Neural cell (in vitro differentiated cells): ENCODE results near the gene PUSL1. TPM values are rescaled to one million over a fixed set of nuclear protein-coding genes. Genes with fewer than 3 reads are reported as not detected.

Experiments used
- H2AFZ ChIP-seq: fragments of 200-600, 300-800 bp; sonication (generic), shearing (Covaris generic); 2 replicates; pipeline ENCODE4 v1.6.0; 2014; ENCODE audit warnings: low read depth, mild to moderate bottlenecking, antibody characterized with exemption, low read length, moderate library complexity
- H3F3A ChIP-seq: fragments of 200-600 bp; shearing (Covaris generic); 2 replicates; pipeline ENCODE4 v1.6.1; 2016; ENCODE audit warnings: mild to moderate bottlenecking, moderate library complexity, mixed read lengths, antibody characterized with exemption, low read length; ENCODE audit not compliant: insufficient read depth, poor library complexity, severe bottlenecking
- H3K27ac ChIP-seq: fragments of 200-600, 300-800 bp; sonication (generic), shearing (Covaris generic); 2 replicates; pipeline ENCODE4 v1.5.1; 2014; ENCODE audit warnings: mild to moderate bottlenecking, low read length, moderate library complexity
- H3K27me3 ChIP-seq: fragments of 300-800, 200-600 bp; sonication (generic), shearing (Covaris generic); 2 replicates; pipeline ENCODE4 v1.6.0; 2014; ENCODE audit warnings: mild to moderate bottlenecking, low read depth, low read length, moderate library complexity; ENCODE audit not compliant: insufficient read depth
- H3K36me3 ChIP-seq: fragments of 300-800, 200-600 bp; sonication (generic), shearing (Covaris generic); 2 replicates; pipeline ENCODE4 v1.5.1; 2014; ENCODE audit warnings: mild to moderate bottlenecking, antibody characterized with exemption, low read length, moderate library complexity; ENCODE audit not compliant: insufficient read depth
- H3K4me2 ChIP-seq: fragments of 300-800, 200-600 bp; sonication (generic), shearing (Covaris generic); 2 replicates; pipeline ENCODE4 v1.6.0; 2014; ENCODE audit warnings: mild to moderate bottlenecking, low read length
- H3K4me3 ChIP-seq: fragments of 300-800, 200-600 bp; sonication (generic), shearing (Covaris generic); 2 replicates; pipeline ENCODE4 v1.5.1; 2014; ENCODE audit warnings: mild to moderate bottlenecking, low read length, moderate library complexity
- H3K79me2 ChIP-seq: fragments of 200-600 bp; shearing (Covaris generic); replicated peaks from 2 replicates; pipeline ENCODE4 v1.6.0; 2014; ENCODE audit warnings: mild to moderate bottlenecking, low read length, moderate library complexity; ENCODE audit not compliant: insufficient read depth
- H3K9ac ChIP-seq: fragments of 300-800, 200-600 bp; sonication (generic), shearing (Covaris generic); 2 replicates; pipeline ENCODE4 v1.6.1; 2016; ENCODE audit warnings: mild to moderate bottlenecking, low read length, mixed read lengths
- H3K9me2 ChIP-seq: fragments of 200-600 bp; shearing (Covaris generic); 2 replicates; pipeline ENCODE4 v1.6.1; 2016; ENCODE audit warnings: mild to moderate bottlenecking, low read length, mixed read lengths; ENCODE audit not compliant: insufficient read depth
- H3K9me3 ChIP-seq: fragments of 200-600, 300-800 bp; sonication (generic), shearing (Covaris generic); 2 replicates; pipeline ENCODE4 v1.6.1; 2016; ENCODE audit warnings: mild to moderate bottlenecking, mixed run types, low read length, moderate library complexity, mixed read lengths
- H4K20me1 ChIP-seq: fragments of 200-600 bp; shearing (Covaris generic); 2 replicates; pipeline ENCODE4 v1.6.1; 2016; ENCODE audit warnings: mild to moderate bottlenecking, mixed run types; ENCODE audit not compliant: insufficient read depth
- CTCF ChIP-seq: fragments of 450-650 bp; IDR thresholded peaks from 2 replicates; pipeline ENCODE4 v1.5.1; 2014; ENCODE audit warnings: antibody characterized with exemption, mild to moderate bottlenecking, moderate library complexity; ENCODE audit not compliant: poor library complexity, severe bottlenecking
- EP300 ChIP-seq: fragments of 450-650 bp; conservative IDR thresholded peaks from 2 replicates; pipeline ENCODE4 v1.6.1; 2014; ENCODE audit warnings: antibody characterized with exemption, mild to moderate bottlenecking, moderate library complexity; ENCODE audit not compliant: poor library complexity, severe bottlenecking
- EZH2 ChIP-seq: fragments of 200-600, 300-800 bp; shearing (Covaris generic), sonication (generic); IDR thresholded peaks from 2 replicates; pipeline ENCODE4 v1.6.1; 2014; ENCODE audit warnings: antibody characterized with exemption, low read length, borderline replicate concordance, mild to moderate bottlenecking; ENCODE audit not compliant: insufficient read depth, poor library complexity, severe bottlenecking
- MXI1 ChIP-seq: fragments of 450-650 bp; conservative IDR thresholded peaks from 2 replicates; pipeline ENCODE4 v1.6.1; 2014; ENCODE audit warnings: antibody characterized with exemption, mild to moderate bottlenecking; ENCODE audit not compliant: poor library complexity, severe bottlenecking
- POLR2AphosphoS5 ChIP-seq: IDR thresholded peaks from 2 replicates; pipeline ENCODE4 v1.6.1; 2012
- RAD21 ChIP-seq: fragments of 450-650 bp; conservative IDR thresholded peaks from 2 replicates; pipeline ENCODE4 v1.6.1; 2014; ENCODE audit warnings: antibody characterized with exemption, mild to moderate bottlenecking, moderate library complexity
- REST ChIP-seq: IDR thresholded peaks from 2 replicates; pipeline ENCODE4 v1.6.1; 2012; ENCODE audit warnings: borderline replicate concordance
- SMC3 ChIP-seq: fragments of 450-650 bp; conservative IDR thresholded peaks from 2 replicates; pipeline ENCODE4 v1.6.1; 2014; ENCODE audit warnings: antibody characterized with exemption, mild to moderate bottlenecking, moderate library complexity; ENCODE audit not compliant: poor library complexity
- TAF1 ChIP-seq: IDR thresholded peaks from 2 replicates; pipeline ENCODE4 v1.6.1; 2012; ENCODE audit warnings: low read depth
- polyA plus RNA-seq: library from polyadenylated mRNA; depleted of rRNA; stranded (reverse); fragments of >200 nt; gene quantifications from 2 replicates; pipeline ENCODE4 v1.2.3, GENCODE V29; 2014

PUSL1 gene
- polyA plus RNA-seq, 1 donor from 2014 or later = 25.0 TPM

- no peak for TF ChIP-seq EZH2
- no peak for TF ChIP-seq REST
- TF ChIP-seq EP300 = no peak
- TF ChIP-seq SMC3 = no peak
- no peak for TF ChIP-seq RAD21
- no peak for TF ChIP-seq MXI1
- no peak for TF ChIP-seq POLR2AphosphoS5
- no peak for TF ChIP-seq CTCF
- no peak for TF ChIP-seq TAF1
- H3K4me2 ChIP-seq = no peak within 1 kb of the TSS
- H3F3A ChIP-seq = no peaks in the 10 kb centered on the region
- no peaks in the 10 kb centered on the region for H3K79me2 ChIP-seq
- H3K27ac ChIP-seq = no peak within 1 kb of the TSS
- no peak within 1 kb of the TSS for H2AFZ ChIP-seq
- no peaks in the 10 kb centered on the region for H3K9me3 ChIP-seq
- no peaks in the 10 kb centered on the region for H3K9me2 ChIP-seq
- H3K4me3 ChIP-seq = no peak within 1 kb of the TSS
- no peak within 1 kb of the TSS for H3K9ac ChIP-seq
- no peaks in the 10 kb centered on the region for H4K20me1 ChIP-seq
- H3K36me3 ChIP-seq = no peaks in the 10 kb centered on the region
- peaks cover 17% of the 10 kb centered on the region for H3K27me3 ChIP-seq
These were observed 50.3 kb downstream of the PUSL1 start, which contains the start of gene MXRA8 for GRCh38 chr1:1358433-1359271. Gene MXRA8, minus strand, starts transcription at chr1:1358555. Its CDS starts 51 bp downstream, at chr1:1358504.

GRCh38 chr1:1359308-1359663 is 50.9 kb downstream of the PUSL1 start:
- Histone ChIP-seq H3K9me2 (no peaks in the 10 kb centered on the region), H3K36me3 (no peaks in the 10 kb centered on the region), H4K20me1 (no peaks in the 10 kb centered on the region), H3K9ac (no peak overlapping the region), H3K79me2 (no peaks in the 10 kb centered on the region), H3K27me3 (peaks cover 10% of the 10 kb centered on the region), H3F3A (no peaks in the 10 kb centered on the region), H3K9me3 (no peaks in the 10 kb centered on the region), H3K27ac (no peak overlapping the region), H3K4me3 (no peak overlapping the region), H3K4me2 (no peak overlapping the region), H2AFZ (no peak overlapping the region)
- no peak for TF ChIP-seq SMC3
- TF ChIP-seq POLR2AphosphoS5 = no peak
- no peak for TF ChIP-seq RAD21
- no peak for TF ChIP-seq REST
- TF ChIP-seq TAF1 = no peak
- TF ChIP-seq EP300 = no peak
- TF ChIP-seq CTCF = no peak
- TF ChIP-seq MXI1 = no peak
